GM19025 (cell line): ENCODE measurements around the gene UBE2S.

Source experiments
- ATAC-seq: cut with Tn5 transposase; IDR thresholded peaks from one replicate; pipeline ENCODE4 v1.9.1; 2021; ENCODE audit warnings: mild to moderate bottlenecking, low read depth, moderate library complexity; ENCODE audit not compliant: unreplicated experiment

The UBE2S gene

DNA sequence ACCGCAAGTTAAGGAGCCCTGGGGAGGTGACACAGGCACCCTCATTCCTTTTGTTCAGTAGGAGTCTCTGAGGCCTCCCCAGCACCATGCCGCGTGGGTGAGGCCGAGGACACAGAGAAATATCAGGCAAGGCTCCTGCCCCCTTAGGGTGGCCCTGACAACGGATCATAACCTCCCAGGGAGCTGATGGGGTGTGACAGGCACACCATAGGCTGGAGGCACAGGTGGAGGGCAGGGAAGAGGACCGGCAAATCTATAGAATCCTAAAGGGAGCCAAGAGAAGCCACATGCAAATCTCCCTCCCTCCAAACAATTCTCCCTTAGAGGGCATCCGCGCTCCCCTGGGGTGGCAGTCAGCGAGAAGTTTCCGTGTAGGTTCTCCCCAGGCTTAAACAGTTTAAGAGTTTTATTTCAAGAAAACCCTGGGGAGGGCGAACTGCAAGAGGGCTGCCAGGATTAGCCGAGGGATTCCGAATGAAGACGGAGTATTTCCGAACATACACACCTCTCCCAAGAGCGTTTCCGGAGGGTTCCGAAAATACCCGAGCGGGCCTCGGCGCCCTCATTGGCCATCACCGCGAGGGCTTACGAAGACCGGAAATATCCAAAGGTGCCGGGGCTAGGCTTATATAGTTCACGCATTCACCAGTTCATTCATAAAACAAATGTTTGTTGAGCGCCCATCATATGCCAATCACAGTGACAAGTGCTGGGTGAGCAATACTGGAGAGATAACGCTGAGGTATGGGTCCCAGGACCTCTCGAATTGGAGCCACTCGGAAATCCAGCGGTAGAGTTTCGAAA, 22.5 kb downstream of the UBE2S start:
- peak; percentile 48 for ATAC-seq

DNA sequence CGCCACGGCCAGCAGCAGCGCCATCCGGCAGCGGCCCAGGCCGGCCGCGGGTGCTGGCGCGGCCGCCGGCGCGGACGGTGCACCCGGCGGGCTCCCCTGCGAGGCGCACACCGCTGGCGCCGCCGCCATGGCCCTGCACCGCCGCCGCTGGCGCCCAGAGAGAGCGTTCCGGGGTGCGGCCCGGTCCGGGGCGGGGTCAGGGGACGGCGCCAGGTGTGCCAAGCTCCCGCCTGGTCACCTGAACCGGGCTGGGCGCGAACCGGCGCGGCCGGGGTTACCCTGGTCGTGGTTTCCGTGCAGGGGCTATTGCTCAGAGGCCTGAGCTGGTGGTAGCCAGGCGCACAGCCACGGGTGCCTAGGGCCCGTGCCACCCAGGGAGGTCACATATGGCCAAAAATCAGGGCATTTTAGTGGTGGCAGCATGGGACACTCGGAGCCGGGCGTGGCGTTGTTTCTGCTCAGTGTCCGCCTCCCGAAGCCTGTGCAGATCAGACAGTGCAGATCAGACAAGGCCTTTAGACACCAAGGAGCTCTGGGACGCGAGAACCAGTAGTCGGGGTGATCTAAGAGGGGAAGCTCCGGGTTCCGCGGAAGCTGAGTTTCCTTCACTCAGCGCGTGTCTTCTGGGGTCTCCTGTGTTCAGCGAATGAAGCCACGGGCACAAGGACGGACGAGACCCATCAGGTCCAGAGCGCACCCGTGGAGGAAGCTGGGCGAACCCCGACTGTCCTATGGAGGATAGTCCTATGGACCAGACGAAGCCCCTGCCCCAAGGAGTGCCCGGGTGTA, 23.3 kb downstream of the UBE2S start, which contains the start of gene TMEM238:
TSS of gene TMEM238 (minus strand) at position 162 of the 789 bp plus-strand sequence. CDS start at position 129, 33 bp downstream.
- ATAC-seq: no peak

DNA sequence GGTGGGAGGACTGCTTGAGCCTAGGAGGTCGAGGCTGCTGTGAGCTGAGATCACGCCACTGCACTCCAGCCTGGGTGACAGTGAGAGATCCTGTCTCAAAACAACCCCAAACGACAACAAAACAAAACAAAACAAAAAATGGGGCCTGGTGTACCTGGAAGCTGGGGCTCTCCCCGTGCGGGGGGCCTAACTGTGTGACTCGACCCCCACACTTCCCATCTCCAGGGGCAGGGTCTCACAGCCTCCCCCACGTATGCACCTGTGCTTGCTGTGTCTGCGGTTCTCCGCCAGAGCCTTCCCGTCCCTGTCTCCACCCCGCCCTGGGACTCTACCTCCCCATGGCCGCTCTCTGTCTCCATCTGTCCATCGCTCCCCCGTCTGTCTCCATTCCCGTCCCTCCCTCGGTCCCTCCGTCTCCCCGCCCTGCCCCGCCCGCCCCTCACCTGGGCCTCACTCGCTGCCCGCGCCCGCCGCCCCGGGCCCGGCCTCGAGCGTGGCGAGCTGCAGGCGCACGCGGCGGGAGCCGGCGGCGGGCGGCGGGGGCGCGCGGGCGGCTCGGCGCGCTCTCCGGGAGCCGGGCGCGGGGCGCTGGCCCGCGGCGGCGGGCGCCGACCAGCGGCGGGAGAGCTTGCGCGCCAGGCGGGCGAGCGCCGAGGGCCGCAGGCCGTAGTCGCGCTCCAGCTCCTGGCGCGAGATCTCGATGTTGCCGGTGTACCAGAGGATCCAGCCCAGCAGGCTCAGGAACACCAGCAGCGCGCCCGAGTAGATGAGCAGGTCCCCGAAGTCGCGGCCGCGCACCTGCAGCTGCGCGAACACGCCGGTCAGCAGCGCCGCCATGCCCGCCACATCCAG, 24.1 kb downstream of the UBE2S start:
- no peak for ATAC-seq

- no peak for ATAC-seq
Measured at GRCh38 chr19:55382522-55383054, 25.0 kb downstream of the UBE2S start.

- ATAC-seq: no peak
Measured at GRCh38 chr19:55382013-55382412, 25.6 kb downstream of the UBE2S start.

DNA sequence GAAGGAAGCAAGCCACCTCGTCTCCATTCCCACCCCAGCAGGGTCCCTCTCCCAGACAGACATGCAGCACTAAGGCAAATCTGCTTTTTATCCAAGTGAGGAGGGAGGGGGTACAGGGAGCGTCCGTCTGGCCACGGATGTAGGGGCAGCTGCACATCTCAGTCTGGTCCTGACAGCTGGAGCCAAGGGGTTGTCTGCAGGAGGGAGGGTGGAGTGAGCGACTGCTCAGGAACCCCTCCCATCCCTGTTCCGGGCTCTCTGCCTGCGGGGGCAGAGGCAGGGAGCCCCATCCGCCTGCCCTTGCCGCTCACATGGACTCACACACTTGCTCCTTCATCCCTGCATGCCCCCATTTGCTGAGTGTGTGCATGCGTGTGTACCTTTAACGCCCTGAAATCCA, 28.4 kb downstream of the UBE2S start:
- no peak for ATAC-seq

GRCh38 chr19:55377356-55378131, 30.0 kb downstream of the UBE2S start:
- ATAC-seq: no peak

DNA sequence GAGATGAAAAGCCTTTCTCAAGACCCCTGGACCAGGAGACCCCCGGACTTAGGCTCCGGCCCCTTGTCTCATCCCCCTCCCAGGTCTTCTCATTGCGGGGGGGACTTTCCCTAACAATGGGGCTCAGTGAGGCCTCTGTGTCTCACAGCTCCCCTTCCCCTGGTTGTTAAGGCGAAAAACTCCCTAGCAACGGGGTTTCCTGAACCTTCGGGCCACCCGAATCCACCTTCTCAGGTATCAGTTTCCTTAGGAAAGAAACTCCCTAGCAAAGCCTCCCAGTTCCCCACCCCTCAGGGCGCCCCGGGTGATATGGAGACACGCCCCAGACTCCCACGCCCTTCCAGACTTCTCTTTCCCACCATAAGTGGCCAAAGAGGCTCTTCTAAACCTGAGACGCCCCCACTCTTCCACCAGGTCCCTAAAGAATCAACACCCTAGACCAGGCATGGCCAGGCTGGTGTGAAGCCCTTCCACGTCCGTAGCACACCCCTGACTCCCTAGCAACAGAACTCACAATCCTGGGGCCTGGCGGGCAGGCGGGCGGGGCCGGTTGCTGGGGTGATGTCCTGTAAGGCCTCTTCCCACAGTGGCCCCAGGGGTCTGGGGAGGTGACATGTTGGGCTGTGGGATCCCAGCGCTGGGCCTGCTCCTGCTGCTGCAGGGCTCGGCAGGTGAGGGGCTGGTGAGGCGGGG, 31.2 kb downstream of the UBE2S start, which contains the start of gene TMEM190:
TSS of gene TMEM190 (plus strand) at position 586 of the 693 bp plus-strand sequence. CDS start at position 614, 28 bp downstream.
- no peak for ATAC-seq

GRCh38 chr19:55373993-55374757, 33.4 kb downstream of the UBE2S start:
- ATAC-seq: no peak

- ATAC-seq: no peak
Measured at GRCh38 chr19:55373306-55373992, 34.1 kb downstream of the UBE2S start.

DNA sequence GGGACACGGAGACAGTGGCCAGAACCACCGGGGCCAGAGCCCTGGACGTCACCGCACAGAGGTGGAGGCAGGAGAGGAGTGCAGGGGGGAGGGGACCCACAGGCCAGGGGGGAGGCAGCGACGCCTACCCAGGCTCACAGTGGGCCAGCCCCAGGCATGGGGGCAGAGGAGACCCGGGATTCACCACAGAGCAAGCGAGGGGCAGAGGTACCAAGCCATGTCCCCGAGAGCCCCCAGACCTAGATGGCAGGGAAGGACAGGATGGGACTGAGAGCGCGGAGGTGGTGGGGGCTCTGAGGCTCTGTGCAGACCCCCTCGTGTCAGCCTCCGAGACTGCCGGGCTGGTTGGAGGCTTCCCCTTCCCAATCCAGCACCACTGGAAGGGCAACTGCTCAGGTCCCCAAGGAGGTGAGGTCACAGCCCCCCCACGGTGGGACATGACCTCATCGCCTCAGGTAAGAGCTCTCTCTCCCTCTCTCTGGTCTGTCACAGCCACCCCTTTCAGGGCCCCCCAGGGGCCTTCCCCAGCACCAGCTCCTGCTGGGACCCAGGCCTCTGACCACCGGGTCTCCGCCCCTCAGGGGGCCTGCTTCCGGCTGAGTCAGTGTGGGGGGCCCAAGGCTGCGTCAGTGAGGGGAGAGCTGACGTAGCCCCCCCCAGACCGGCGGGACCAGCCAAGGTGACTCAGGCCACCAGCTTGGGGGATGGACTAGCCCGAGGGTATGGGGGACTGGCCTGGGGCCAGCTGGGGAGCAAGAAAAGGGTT, 35.1 kb downstream of the UBE2S start:
- ATAC-seq: no peak

GRCh38 chr19:55370305-55370988, 37.1 kb downstream of the UBE2S start, which contains the start of gene IL11:
Gene IL11, minus strand, starts transcription at chr19:55370463. Its CDS starts 153 bp downstream, at chr19:55370310.
- ATAC-seq: no peak

GRCh38 chr19:55369653-55370304, 37.8 kb downstream of the UBE2S start:
- no peak for ATAC-seq

- ATAC-seq: no peak
Measured at GRCh38 chr19:55368701-55369563, 38.7 kb downstream of the UBE2S start.

GRCh38 chr19:55368106-55368505, 39.5 kb downstream of the UBE2S start:
- ATAC-seq: no peak
